ENCODE measurements around the gene C5orf34. TPM values are rescaled to one million over a fixed set of nuclear protein-coding genes. Genes with fewer than 3 reads are reported as not detected.
"Not testable (repeated sequence)": the region's sequence is repeated elsewhere in the genome, so short reads cannot be mapped to it uniquely, and the experiment has no call there.

The C5orf34 gene
- total RNA-seq, 3 donors from 2014 or later = 1.8 to 12.9 (median 3.3) TPM

- H3K27me3 ChIP-seq = no peaks in the 10 kb centered on the region
- TF ChIP-seq POLR2A (IDR thresholded peaks at IDR 0.05) = no peak
- TF ChIP-seq POLR2AphosphoS5 (IDR thresholded peaks at IDR 0.05) = peak in 1 of 3 donors; percentile 40
- TF ChIP-seq, protein P1, sequence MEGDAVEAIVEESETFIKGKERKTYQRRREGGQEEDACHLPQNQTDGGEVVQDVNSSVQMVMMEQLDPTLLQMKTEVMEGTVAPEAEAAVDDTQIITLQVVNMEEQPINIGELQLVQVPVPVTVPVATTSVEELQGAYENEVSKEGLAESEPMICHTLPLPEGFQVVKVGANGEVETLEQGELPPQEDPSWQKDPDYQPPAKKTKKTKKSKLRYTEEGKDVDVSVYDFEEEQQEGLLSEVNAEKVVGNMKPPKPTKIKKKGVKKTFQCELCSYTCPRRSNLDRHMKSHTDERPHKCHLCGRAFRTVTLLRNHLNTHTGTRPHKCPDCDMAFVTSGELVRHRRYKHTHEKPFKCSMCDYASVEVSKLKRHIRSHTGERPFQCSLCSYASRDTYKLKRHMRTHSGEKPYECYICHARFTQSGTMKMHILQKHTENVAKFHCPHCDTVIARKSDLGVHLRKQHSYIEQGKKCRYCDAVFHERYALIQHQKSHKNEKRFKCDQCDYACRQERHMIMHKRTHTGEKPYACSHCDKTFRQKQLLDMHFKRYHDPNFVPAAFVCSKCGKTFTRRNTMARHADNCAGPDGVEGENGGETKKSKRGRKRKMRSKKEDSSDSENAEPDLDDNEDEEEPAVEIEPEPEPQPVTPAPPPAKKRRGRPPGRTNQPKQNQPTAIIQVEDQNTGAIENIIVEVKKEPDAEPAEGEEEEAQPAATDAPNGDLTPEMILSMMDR (IDR thresholded peaks at IDR 0.05) = peak in 1 of 3 donors; percentile 49
- peak; percentile 57 to 81 for DNase-seq (ENCODE audit: low spot score in 2 of 2)
- intact Hi-C loops (cut with DNase I; ENCODE audit: low total_unique reads) = no loop called here
- H3K36me3 ChIP-seq = no peaks in the 10 kb centered on the region
- H3K4me3 ChIP-seq = peak within 1 kb of the TSS; percentile 76 to 95 (median 83)
- H3K4me1 ChIP-seq = peaks cover 0 to 9% of the 10 kb centered on the region in 2 donors
- peak within 1 kb of the TSS; percentile 95 to 97 for H3K27ac ChIP-seq
- no peaks in the 10 kb centered on the region for H3K9me3 ChIP-seq
These were observed 42.1 kb upstream of the C5orf34 start, which contains the start of gene PAIP1 for GRCh38 chr5:43556857-43557542. PAIP1 (minus strand) TSS chr5:43557077; CDS start chr5:43556846, 231 bp downstream.

DNA sequence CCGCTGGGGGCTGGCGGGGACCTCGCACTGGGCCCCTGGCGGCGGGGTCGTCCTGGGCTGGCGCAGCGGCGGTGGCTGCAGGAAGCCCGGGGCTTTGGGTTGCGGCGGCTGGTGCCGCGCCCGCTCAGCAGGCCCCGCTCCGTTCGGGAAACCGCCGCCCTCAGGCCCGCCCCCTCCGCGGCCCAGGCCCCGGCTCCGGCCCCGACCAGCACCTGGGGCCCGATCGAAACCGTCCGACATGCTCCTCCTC, 41.6 kb upstream of the C5orf34 start:
- DNase-seq (ENCODE audit: low spot score in 2 of 2); H3K36me3 ChIP-seq; H3K27me3 ChIP-seq; H3K4me1 ChIP-seq; H3K9me3 ChIP-seq; intact Hi-C loops (cut with DNase I; ENCODE audit: low total_unique reads): not testable (repeated sequence)
- H3K27ac ChIP-seq = peak overlapping the region; percentile 95 to 97
- peak overlapping the region; percentile 76 to 95 (median 83) for H3K4me3 ChIP-seq

DNA sequence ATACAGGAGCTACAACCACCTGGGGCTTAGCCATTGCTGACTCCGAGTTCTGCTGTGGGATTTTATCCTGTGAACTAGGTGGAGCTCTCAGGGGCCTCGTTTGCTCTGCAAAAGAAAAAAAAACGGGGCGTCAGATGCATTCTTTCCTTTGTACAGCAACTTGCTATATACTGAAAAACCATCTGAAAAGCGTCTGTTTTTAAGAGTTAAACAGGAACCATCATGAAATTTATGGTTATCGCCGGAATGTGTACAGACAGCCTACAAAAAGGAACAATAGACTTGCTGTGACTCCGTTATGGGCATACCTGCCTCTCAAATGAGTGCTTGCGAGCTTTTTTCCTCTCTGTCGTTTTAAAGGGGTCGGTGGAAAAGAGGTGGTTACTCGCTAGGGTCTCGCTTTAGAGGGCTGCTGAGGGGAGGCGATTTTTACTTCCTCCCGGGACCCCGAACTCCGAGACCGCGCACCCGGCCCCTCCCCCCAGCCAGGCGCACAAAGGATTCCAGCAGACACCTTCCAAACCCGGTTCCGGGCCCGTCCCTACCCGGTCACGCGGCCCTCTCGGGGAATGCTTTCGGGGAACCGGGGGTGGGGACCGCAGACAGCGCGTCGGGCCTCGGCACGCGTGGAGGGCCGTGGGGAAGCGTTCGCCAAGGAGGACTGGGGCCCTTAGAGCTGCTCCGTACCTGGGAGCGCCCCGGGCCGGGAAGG, 41.1 kb upstream of the C5orf34 start:
- H3K9me3 ChIP-seq = no peaks in the 10 kb centered on the region
- TF ChIP-seq POLR2A (IDR thresholded peaks at IDR 0.05) (no peak), POLR2AphosphoS5 (IDR thresholded peaks at IDR 0.05) (peak in 1 of 3 donors; percentile 44)
- H3K4me1 ChIP-seq = peaks cover 0 to 9% of the 10 kb centered on the region in 2 donors
- no peaks in the 10 kb centered on the region for H3K36me3 ChIP-seq
- no peaks in the 10 kb centered on the region for H3K27me3 ChIP-seq
- peak overlapping the region; percentile 95 to 97 for H3K27ac ChIP-seq
- peak overlapping the region; percentile 76 to 95 (median 83) for H3K4me3 ChIP-seq
- intact Hi-C loops (cut with DNase I; ENCODE audit: low total_unique reads) = no loop called here
- DNase-seq (ENCODE audit: low spot score in 2 of 2) = peak; percentile 33 to 68

DNA sequence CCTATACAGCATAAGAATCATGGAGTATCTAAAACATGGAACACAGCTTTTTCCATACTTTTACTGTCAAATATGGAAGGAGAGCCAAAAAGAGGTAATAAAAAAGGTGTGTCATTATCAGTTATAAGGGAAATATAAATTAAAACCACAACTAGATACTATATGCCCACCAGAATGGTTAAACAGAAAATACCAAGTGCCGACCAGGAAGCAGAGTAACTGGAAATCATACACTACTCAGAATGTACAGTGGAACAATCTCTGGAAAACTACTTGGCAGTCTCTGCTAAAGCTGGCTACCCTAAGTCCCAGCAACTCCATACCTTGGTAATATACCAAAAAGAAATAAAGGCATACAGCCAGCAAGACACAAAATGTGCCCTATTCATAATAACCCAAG, 39.5 kb upstream of the C5orf34 start:
- no peak for DNase-seq (ENCODE audit: low spot score in 2 of 2)
- Histone ChIP-seq H3K27me3 (no peaks in the 10 kb centered on the region), H3K9me3 (no peaks in the 10 kb centered on the region), H3K4me3 (peak overlapping the region in 1 of 3 donors; percentile 95), H3K27ac (no peak overlapping the region), H3K4me1 (peaks cover 0 to 9% of the 10 kb centered on the region in 2 donors), H3K36me3 (no peaks in the 10 kb centered on the region)
- TF ChIP-seq, protein P1 (IDR thresholded peaks at IDR 0.05) = no peak
- TF ChIP-seq POLR2A (IDR thresholded peaks at IDR 0.05) (no peak), POLR2AphosphoS5 (IDR thresholded peaks at IDR 0.05) (no peak)
- intact Hi-C loops (cut with DNase I; ENCODE audit: low total_unique reads) = no loop called here

GRCh38 chr5:43553381-43553780, 38.4 kb upstream of the C5orf34 start:
- peaks cover 0 to 9% of the 10 kb centered on the region in 2 donors for H3K4me1 ChIP-seq
- TF ChIP-seq POLR2A (IDR thresholded peaks at IDR 0.05) (no peak), POLR2AphosphoS5 (IDR thresholded peaks at IDR 0.05) (no peak)
- TF ChIP-seq, protein P1 (IDR thresholded peaks at IDR 0.05) = no peak
- H3K27ac ChIP-seq = no peak overlapping the region
- no peaks in the 10 kb centered on the region for H3K9me3 ChIP-seq
- intact Hi-C loops (cut with DNase I; ENCODE audit: low total_unique reads) = no loop called here
- no peaks in the 10 kb centered on the region for H3K36me3 ChIP-seq
- DNase-seq (ENCODE audit: low spot score in 2 of 2) = no peak
- no peak overlapping the region for H3K4me3 ChIP-seq
- H3K27me3 ChIP-seq = no peaks in the 10 kb centered on the region

DNA sequence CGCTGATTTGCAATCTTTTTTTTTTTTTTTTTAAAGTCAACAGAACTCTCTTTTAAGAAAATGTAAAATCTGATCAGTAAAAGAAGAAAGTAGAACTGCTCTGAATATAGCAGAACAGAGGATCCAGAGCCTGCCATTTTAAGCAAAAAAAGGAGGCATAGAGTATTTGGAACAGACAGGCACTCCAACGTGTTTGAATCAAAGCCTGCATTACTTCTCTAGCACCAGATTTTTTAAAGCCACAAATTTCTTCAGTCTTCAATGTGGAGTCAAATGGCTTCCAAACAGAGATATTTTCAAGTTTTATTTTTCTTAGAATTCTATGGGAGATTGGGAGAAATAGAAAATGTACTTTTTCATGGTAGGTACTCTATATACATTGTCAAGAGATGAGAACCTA, 36.8 kb upstream of the C5orf34 start:
- H3K9me3 ChIP-seq = no peaks in the 10 kb centered on the region
- H3K27ac ChIP-seq = no peak overlapping the region
- H3K36me3 ChIP-seq = no peaks in the 10 kb centered on the region
- H3K4me3 ChIP-seq = no peak overlapping the region
- H3K27me3 ChIP-seq = no peaks in the 10 kb centered on the region
- TF ChIP-seq, protein P1 (IDR thresholded peaks at IDR 0.05) = no peak
- TF ChIP-seq POLR2AphosphoS5 (IDR thresholded peaks at IDR 0.05) (no peak), POLR2A (IDR thresholded peaks at IDR 0.05) (no peak)
- DNase-seq (ENCODE audit: low spot score in 2 of 2) = no peak
- intact Hi-C loops (cut with DNase I; ENCODE audit: low total_unique reads) = no loop called here
- H3K4me1 ChIP-seq = peaks cover 0 to 9% of the 10 kb centered on the region in 2 donors

DNA sequence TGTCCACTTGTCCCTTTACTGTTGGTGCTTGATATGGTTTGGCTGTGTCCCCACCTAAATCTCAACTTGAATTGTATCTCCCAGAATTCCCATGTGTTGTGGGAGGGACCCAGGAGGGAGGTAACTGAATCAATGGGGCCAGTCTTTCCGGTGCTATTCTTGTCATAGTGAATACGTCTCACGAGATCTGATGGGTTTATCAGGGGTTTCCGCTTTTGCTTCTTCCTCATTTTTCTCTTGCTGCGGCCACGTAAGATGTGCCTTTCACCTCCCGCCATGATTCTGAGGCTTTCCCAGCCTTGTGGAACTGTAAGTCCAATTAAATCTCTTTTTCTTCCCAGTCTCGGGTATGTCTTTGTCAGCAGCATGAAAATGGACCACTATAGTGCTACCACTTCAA, 34.3 kb upstream of the C5orf34 start:
- intact Hi-C loops (cut with DNase I; ENCODE audit: low total_unique reads); DNase-seq (ENCODE audit: low spot score in 2 of 2); H3K4me3 ChIP-seq; H3K4me1 ChIP-seq; H3K27ac ChIP-seq; H3K27me3 ChIP-seq; H3K36me3 ChIP-seq; H3K9me3 ChIP-seq: not testable (repeated sequence)
